Tongue (tissue), 2 donors: ENCODE results near the gene MEOX1. TPM values are rescaled to one million over a fixed set of nuclear protein-coding genes. Genes with fewer than 3 reads are reported as not detected.
A peak's percentile ranks its signal among the peaks of the same experiment; 100 is the strongest.

Source experiments
- DNase-seq: peaks from one replicate; pipeline ENCODE4 v3.0.0-alpha.2; 2015
- total RNA-seq: library from RNA; depleted of rRNA; stranded (reverse); fragments of >200 nt; gene quantifications from one replicate; pipeline ENCODE4 v1.2.3, GENCODE V29; 2014

MEOX1 gene
- total RNA-seq, 1 donor from 2014 or later = 17.8 TPM

- DNase-seq = no peak
Measured at GRCh38 chr17:43655693-43656255, 5.9 kb downstream of the MEOX1 start.

- no peak for DNase-seq
Measured at GRCh38 chr17:43652124-43652480, 9.6 kb downstream of the MEOX1 start.

- no peak for DNase-seq
Measured at GRCh38 chr17:43650471-43650870, 11.3 kb downstream of the MEOX1 start.

GRCh38 chr17:43648916-43649315 is 12.8 kb downstream of the MEOX1 start:
- no peak for DNase-seq

- DNase-seq = peak; percentile 77
Measured at GRCh38 chr17:43645765-43646481, 15.8 kb downstream of the MEOX1 start.

GRCh38 chr17:43645450-43645764 is 16.3 kb downstream of the MEOX1 start:
- DNase-seq = no peak

- no peak for DNase-seq
Measured at GRCh38 chr17:43644081-43644480, 17.6 kb downstream of the MEOX1 start.

GRCh38 chr17:43641416-43641815 is 20.3 kb downstream of the MEOX1 start:
- no peak for DNase-seq

GRCh38 chr17:43640491-43641252 is 21.1 kb downstream of the MEOX1 start:
- DNase-seq = peak; percentile 55

GRCh38 chr17:43637563-43638323 is 24.0 kb downstream of the MEOX1 start:
- no peak for DNase-seq

GRCh38 chr17:43636426-43636825 is 25.3 kb downstream of the MEOX1 start:
- DNase-seq = no peak

- DNase-seq = peak; percentile 65
Measured at GRCh38 chr17:43634591-43635125, 27.1 kb downstream of the MEOX1 start.

- DNase-seq = no peak
Measured at GRCh38 chr17:43632221-43632620, 29.5 kb downstream of the MEOX1 start.

- no peak for DNase-seq
Measured at GRCh38 chr17:43631429-43631828, 30.3 kb downstream of the MEOX1 start.

- peak; percentile 61 for DNase-seq
Measured at GRCh38 chr17:43628089-43628650, 33.6 kb downstream of the MEOX1 start.

GRCh38 chr17:43627653-43628052 is 34.1 kb downstream of the MEOX1 start:
- DNase-seq = no peak

GRCh38 chr17:43626023-43626422 is 35.7 kb downstream of the MEOX1 start:
- no peak for DNase-seq

GRCh38 chr17:43625606-43626005 is 36.1 kb downstream of the MEOX1 start:
- DNase-seq = no peak

GRCh38 chr17:43620581-43620980 is 41.1 kb downstream of the MEOX1 start:
- DNase-seq = peak; percentile 69

- no peak for DNase-seq
Measured at GRCh38 chr17:43620147-43620546, 41.6 kb downstream of the MEOX1 start.

- DNase-seq = no peak
Measured at GRCh38 chr17:43619705-43620104, 42.0 kb downstream of the MEOX1 start.

- no peak for DNase-seq
Measured at GRCh38 chr17:43618276-43618675, 43.4 kb downstream of the MEOX1 start.
